HG03095 (cell line): ENCODE results near the gene MYO18B.

ENCODE experiments used
- ATAC-seq: cut with Tn5 transposase; IDR thresholded peaks from one replicate; pipeline ENCODE4 v1.9.1; 2021; ENCODE audit warnings: moderate library complexity; ENCODE audit not compliant: unreplicated experiment

The MYO18B gene

GRCh38 chr22:26075251-26075650 is 333.3 kb downstream of the MYO18B start:
- ATAC-seq, result no peak

DNA sequence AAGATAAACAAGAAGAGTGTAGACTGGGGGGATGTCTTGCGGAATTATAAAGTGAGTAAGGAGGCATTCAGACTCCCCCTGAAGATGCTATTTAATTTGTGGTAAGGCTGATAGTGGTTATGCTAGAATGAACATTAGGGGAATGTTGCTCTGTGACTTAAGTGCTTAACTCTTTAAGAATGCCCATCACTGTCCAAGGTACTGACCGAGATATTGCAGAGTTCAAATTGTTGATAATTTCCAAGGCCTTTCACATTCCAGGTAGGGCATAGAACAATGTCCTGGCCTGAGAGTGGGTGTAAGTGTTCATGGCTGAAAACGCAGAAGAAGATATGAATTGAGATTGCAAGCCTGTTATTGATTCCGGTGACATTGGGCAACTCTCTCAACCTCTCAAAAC is 337.0 kb downstream of the MYO18B start:
- ATAC-seq, result no peak
